Measurements from ENCODE around the gene AP3S2. TPM values are rescaled to one million over a fixed set of nuclear protein-coding genes. Genes with fewer than 3 reads are reported as not detected.

The AP3S2 gene
- total and polyA plus RNA-seq, 8 donors: 11.0 to 25.2 (median 17.7) TPM

- no peaks in the 10 kb centered on the region for H3K4me1 ChIP-seq
- no peaks in the 10 kb centered on the region for H3K27me3 ChIP-seq
- intact Hi-C loops (cut with DNase I): loop anchor here in 2 of 3 donors (5.0 to 10.0 kb wide), 2 partner anchors 169 to 181 kb away; no protein-coding TSS in a partner anchor
- DNase-seq (no peak), ATAC-seq (peak in 2 of 4 donors; percentile 22 to 25), FAIRE-seq (no peak)
- no peaks in the 10 kb centered on the region for H3K9me3 ChIP-seq
- no peak overlapping the region for H3K27ac ChIP-seq
- no peak for TF ChIP-seq CTCF (IDR thresholded peaks at IDR 0.05)
- peaks cover 0 to 48% (median 0%) of the 10 kb centered on the region in 3 donors for H3K36me3 ChIP-seq
- no peak overlapping the region for H3K4me3 ChIP-seq
- WGBS, 2 donors: 91 to 94% methylated on average over 11 of the region's 11 CpGs
Measured at GRCh38 chr15:89903858-89904130, 10.0 kb upstream of the AP3S2 start.

- TF ChIP-seq CTCF (IDR thresholded peaks at IDR 0.05): no peak
- peaks cover 0 to 48% (median 0%) of the 10 kb centered on the region in 3 donors for H3K36me3 ChIP-seq
- no peaks in the 10 kb centered on the region for H3K9me3 ChIP-seq
- no peak overlapping the region for H3K4me3 ChIP-seq
- no peak for ATAC-seq
- intact Hi-C loops (cut with DNase I): loop anchor here in 2 of 3 donors (5.0 to 10.0 kb wide), 2 partner anchors 169 to 182 kb away; no protein-coding TSS in a partner anchor
- no peak overlapping the region for H3K27ac ChIP-seq
- no peak for FAIRE-seq
- no peaks in the 10 kb centered on the region for H3K27me3 ChIP-seq
- no peaks in the 10 kb centered on the region for H3K4me1 ChIP-seq
- 94 to 97% methylated on average over 15 of the region's 15 CpGs for WGBS, 2 donors
- no peak for DNase-seq
Measured at GRCh38 chr15:89903015-89903857, 9.4 kb upstream of the AP3S2 start.

GRCh38 chr15:89900849-89901248, 7.1 kb upstream of the AP3S2 start:
- no peak overlapping the region for H3K27ac ChIP-seq
- FAIRE-seq (no peak), ATAC-seq (no peak), DNase-seq (no peak)
- no peak for TF ChIP-seq CTCF (IDR thresholded peaks at IDR 0.05)
- intact Hi-C loops (cut with DNase I): loop anchor here in 2 of 3 donors (5.0 to 10.0 kb wide), 2 partner anchors 171 to 184 kb away; no protein-coding TSS in a partner anchor
- no peaks in the 10 kb centered on the region for H3K27me3 ChIP-seq
- H3K4me3 ChIP-seq: no peak overlapping the region
- no peaks in the 10 kb centered on the region for H3K9me3 ChIP-seq
- no peaks in the 10 kb centered on the region for H3K4me1 ChIP-seq
- WGBS, 2 donors: 60 to 62% methylated on average over 6 of the region's 6 CpGs
- peaks cover 0 to 38% (median 0%) of the 10 kb centered on the region in 3 donors for H3K36me3 ChIP-seq

GRCh38 chr15:89899951-89900567, 6.3 kb upstream of the AP3S2 start:
- ATAC-seq: no peak

More at GRCh38 chr15:89899951-89900567, 6.3 kb upstream of the AP3S2 start:
- Histone ChIP-seq H3K27me3 (no peaks in the 10 kb centered on the region), H3K4me3 (no peak overlapping the region), H3K9me3 (no peaks in the 10 kb centered on the region), H3K4me1 (peaks cover 0 to 3% (median under 1%) of the 10 kb centered on the region in 3 donors), H3K36me3 (peaks cover 0 to 38% (median 0%) of the 10 kb centered on the region in 3 donors), H3K27ac (no peak overlapping the region)
- DNase-seq: no peak
- no peak for FAIRE-seq
- WGBS, 2 donors: 87 to 95% methylated on average over 3 of the region's 3 CpGs
- TF ChIP-seq CTCF (IDR thresholded peaks at IDR 0.05): no peak
- intact Hi-C loops (cut with DNase I): loop anchor here in 2 of 3 donors (5.0 to 10.0 kb wide), 2 partner anchors 172 to 185 kb away; no protein-coding TSS in a partner anchor

All from pancreas (tissue), 10 donors.